Endometrium (tissue), 2 donors: ENCODE results near the gene RASGRF2.

Source experiments
- FAIRE-seq: peaks from 2 replicates; lab custom pipeline; 2012; peaks lifted over from hg19 to GRCh38; lab: Jason Lieb, UNC
- donor health status: control.
- donor health status: control.

Gene RASGRF2

DNA sequence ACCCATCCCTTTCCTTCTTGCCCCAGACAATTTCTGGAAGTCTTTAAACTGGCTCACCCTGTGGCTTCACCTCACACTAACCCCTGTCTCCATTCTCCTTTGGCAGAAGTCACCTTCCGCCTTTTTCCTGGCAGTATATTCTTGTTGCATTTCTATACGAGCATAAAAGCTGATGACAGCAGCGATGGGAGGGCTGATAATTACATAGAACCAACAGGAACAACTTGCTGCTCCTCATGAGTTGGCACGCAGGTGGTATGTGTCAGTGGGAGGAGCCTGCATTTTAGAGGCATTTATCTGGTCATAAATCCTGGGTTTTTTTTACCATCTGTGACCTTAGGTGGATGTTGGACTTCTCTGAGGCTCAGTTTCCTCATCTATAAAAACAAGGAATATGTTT, 211.6 kb downstream of the RASGRF2 start:
- FAIRE-seq: no peak

- FAIRE-seq: no peak
Observed at GRCh38 chr5:81172710-81173109, 212.5 kb downstream of the RASGRF2 start.

GRCh38 chr5:81177061-81177460, 216.9 kb downstream of the RASGRF2 start:
- no peak for FAIRE-seq

GRCh38 chr5:81179959-81180358, 219.8 kb downstream of the RASGRF2 start:
- FAIRE-seq: no peak

- no peak for FAIRE-seq
Observed at GRCh38 chr5:81180780-81181460, 220.8 kb downstream of the RASGRF2 start.

DNA sequence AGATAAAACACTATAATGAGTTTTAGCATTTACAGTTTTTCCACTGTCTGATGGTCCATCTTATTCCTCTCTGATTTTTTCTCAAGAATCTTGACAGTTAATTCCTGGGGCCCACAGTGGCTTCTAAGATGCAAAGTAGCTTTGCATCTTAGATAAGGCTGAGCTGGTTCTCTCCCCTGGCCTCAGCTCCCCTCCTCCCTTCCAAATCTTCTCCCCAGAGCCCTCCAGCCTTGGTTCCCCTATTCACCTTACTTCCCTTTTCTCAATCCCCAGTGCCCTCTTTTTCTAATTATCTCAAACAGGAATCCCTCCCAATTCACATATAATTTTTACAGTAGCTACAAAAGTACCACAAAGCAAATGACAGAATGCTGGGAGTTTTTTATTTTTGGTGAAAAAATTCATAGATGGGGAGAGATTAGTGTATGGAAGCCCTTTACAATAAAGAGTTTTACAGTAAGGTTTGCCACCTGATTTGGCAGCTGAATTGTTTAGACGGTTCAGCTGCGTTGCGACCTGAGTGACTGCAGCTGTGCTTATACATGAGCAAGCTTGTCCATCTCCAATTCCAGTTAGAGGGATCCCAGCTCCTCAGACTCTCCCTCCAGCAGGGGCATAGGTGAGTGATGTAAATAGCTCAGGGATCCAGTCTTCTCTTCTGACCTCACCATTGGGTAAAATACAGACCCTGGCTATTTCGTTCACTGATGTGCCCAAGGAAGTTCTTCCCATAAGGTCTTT, 221.6 kb downstream of the RASGRF2 start:
- FAIRE-seq: no peak

DNA sequence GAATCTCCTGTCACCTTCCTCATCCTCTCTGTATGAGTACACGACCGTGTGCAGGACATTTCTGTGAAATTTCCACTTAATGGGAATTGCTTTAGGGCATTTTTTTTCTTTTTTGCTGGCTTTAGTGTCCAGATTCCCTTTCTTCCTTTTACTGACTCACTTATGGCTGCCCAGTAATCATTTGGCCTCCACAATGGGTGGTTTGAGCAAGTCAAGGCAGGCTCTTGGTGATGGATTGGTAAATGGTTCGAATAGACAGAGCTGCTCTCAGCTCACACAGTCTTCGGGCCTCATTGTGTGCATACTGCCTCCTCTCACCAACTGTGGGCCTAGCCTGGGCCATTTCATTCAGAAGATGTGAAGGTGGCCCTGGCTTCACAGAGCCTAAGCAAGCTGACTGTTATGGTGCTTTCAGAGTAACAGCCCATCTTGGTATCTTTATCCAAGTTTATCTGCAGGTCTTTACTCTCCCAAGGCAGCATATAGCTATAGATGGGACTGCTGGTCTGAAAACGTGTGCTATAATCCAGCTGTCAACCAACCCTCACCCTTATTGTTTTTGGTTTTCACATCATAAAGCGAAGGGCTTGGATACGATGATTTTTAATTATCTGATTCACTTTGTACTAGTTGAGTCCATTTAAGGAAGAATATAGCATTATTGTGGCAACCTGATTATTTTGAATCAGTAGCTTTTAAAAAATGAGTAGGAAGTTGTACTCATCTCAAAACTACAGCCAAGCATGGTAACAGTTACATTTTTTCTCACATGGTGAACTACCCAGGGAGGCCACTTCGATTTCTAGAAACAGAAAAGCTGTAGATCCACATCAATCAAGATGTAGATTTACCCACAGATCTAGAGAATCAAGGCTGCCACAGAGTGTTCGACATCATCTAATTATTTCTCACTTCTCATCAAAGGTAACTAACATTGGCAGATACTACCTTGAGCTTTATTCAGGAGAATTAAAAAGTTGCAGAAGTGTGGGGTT, 222.5 kb downstream of the RASGRF2 start:
- FAIRE-seq: no peak

DNA sequence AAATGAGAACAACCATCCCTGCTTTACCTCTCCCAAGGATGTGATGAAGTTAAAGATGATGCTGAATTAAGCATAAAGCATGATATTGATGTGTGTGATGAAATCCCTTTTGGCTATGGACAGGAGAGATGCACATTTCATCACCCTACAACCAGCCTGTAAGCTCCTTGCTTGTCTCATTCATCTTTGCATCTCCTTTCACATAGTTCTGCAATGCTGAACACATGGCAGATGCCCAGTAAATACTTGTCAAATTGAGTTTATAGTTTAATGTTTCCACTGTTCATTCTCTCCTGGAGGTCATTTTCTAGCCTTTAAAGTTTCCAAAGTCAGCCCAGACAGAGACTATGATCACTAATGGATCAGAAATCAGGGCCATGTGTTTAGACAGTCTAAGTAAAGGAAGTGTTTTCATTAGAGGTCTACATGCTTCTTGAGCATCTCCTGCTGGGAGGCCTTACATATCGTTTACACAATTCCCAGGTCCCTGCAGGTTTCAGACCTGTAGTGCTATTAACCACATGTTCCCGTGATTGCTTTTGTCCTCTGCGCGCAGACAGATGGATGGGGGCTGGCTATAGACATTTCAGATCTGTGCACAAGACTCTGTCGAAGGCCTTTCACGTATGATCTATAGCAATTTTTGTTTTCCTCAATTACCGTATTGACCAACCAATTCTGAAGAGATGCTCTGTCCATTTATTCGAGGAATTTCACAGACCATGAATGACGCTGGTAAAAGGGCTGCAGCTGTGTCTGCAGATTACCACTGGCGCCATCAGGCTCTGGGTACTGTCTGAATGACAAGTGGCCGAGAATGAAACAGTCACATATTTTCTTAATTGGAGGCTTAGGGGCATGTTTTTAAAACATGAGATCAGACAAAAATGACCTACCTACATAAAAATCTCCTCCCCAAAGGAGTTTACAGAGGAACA, 223.9 kb downstream of the RASGRF2 start:
- FAIRE-seq: no peak

- no peak for FAIRE-seq
Observed at GRCh38 chr5:81184749-81185110, 224.6 kb downstream of the RASGRF2 start.

GRCh38 chr5:81187885-81188284, 227.7 kb downstream of the RASGRF2 start:
- FAIRE-seq: no peak

DNA sequence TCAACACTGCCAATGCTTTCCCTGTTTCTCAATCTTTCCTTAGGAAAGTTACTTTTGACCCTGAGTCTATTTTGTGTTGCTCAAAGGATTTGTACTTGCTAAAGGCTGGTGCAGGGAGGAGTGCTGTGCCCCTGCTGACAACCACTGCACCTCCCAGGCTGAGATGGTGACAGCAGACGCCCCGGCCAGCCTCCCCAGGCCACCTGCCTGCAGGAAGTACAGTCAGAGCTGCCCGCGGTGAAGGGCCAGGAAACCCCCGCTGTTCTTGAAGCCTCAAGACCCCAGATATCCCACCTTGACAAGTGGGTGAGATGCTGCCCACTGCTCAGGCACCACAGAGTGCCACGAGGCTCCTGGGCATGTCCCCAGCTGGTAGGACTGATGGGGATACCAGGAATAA, 228.8 kb downstream of the RASGRF2 start:
- FAIRE-seq: no peak

DNA sequence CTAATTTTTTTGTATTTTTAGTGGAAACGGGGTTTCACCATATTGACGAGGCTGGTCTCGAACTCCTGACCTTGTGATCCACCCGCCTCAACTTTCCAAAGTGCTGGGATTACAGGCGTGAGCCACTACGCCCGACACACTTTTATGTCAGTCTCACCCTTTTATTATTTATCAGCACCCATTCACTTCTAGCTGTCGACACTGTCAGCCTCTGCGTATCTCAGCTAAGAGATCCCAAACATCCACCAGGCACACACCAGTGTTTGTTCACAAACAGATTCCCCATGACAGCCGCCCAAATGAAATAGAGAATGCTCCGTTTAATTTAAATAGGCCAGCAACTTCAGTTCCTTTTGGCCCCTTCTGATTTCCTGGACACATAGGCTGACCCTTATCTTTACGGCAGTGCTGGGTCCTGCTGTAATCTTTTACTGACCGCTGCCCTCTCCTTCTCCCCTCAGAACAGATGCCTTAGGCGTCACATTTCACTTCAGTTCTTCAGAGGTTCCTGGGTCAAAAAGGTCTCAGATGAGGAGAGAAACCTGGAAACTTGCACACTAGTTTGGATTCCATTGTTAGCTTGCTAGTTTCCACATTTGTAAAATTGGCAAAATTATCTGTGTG, 229.8 kb downstream of the RASGRF2 start:
- no peak for FAIRE-seq

- no peak for FAIRE-seq
Observed at GRCh38 chr5:81191726-81192372, 231.7 kb downstream of the RASGRF2 start.

DNA sequence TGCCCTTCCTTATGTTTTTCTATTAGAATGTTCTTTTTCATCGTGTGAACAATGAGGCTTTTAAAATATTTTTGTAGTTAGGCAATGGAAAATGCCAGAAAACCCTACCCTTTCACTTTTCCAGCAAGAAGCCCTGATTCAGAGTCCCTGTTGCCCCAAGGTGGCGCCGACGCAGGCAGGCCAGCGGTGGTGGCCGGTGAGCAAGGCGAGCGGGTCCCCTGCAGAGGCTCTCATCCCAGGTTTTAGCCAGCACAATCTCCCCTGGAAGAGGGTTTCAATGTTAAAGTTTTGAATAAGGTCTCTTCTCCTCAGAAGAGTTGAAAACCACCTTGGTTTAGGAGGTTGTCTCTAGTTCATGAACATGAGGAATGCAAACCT, 232.2 kb downstream of the RASGRF2 start:
- no peak for FAIRE-seq

DNA sequence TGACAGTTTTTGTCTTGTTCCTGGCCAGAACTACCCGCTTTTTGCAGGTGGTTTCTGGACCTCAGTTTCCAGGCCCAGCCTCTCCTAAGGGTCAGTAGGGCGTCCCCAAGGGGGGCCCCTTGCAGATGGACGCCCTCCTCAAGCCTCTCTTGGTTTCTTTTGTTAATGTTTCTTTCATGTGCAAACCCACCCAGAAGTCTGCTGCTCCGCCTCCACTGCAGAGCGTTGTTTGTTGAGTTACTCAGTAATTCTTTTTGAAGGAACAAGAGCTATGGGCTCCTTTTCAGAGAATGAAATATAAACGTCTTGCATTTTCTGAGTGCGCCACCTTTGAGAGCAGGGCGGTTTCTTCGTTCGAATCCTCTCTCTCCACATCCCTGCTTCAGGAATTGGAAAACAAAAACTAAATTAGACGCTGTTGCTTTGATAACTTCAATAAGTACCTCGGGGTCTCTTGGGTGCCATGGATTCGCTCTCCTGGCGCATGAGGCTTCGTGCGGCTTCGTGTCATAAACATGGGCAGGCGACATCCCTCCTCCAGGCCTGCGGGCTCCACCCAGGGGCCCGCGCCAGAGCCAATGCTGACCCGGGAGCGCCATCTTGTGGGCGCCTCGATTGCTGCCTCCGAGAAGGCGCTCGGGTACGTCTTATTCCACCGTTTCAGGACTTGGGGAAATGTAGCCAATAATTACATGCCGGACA, 234.6 kb downstream of the RASGRF2 start:
- FAIRE-seq: peak; percentile 29

GRCh38 chr5:81195335-81195929, 235.3 kb downstream of the RASGRF2 start:
- FAIRE-seq: no peak

GRCh38 chr5:81202655-81203054, 242.5 kb downstream of the RASGRF2 start:
- no peak for FAIRE-seq

DNA sequence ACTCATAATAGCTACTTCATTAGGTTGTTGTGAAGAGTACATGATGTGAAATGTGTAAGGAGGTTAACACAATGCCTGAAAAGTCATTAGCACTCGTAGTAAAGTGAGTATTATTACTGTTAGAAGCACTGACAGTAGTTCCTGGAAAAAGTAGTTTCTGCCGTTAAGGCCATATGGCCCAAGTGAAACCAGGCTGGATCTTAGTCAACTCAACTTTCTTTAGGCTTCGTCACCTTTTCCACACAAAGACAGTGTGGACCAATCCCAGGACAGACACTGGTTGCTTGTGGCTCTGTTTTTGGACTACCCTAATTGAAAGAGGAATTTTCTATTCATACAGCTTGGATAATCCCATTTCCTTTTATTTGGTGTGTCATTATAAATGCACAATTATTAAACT, 243.6 kb downstream of the RASGRF2 start:
- FAIRE-seq: no peak

GRCh38 chr5:81204205-81204604, 244.0 kb downstream of the RASGRF2 start:
- no peak for FAIRE-seq

- no peak for FAIRE-seq
Observed at GRCh38 chr5:81205058-81205457, 244.9 kb downstream of the RASGRF2 start.
